Right lobe of liver (tissue), 6 donors: ENCODE data around the gene MORC4. TPM values are rescaled to one million over a fixed set of nuclear protein-coding genes. Genes with fewer than 3 reads are reported as not detected.
A peak's percentile ranks its signal among the peaks of the same experiment; 100 is the strongest.

Experiments used
- ATAC-seq, 4 donors: fragments of 200-7000 bp; cut with Tn5 transposase; one replicate each; pipeline ENCODE4 v1.9.1; 2020; ENCODE audit warnings: mild to moderate bottlenecking in 4 of 4, moderate library complexity in 4 of 4
- DNase-seq, 3 donors: peaks; one replicate each; pipeline ENCODE4 v3.0.0-alpha.2; 2020
- H3K27ac ChIP-seq, 3 donors: fragments of 200-600 bp; one replicate each; pipeline ENCODE4 v1.8.0; 2022
- H3K27me3 ChIP-seq, 2 donors: fragments of 200-600 bp; one replicate each; pipeline ENCODE4 v1.8.0; 2022
- H3K36me3 ChIP-seq, 4 donors: fragments of 200-600 bp; sonication (generic) in 1 of 4; one replicate each; pipeline versions ENCODE4 v1.5.1 to v1.8.0; 2017 to 2022; ENCODE audit warnings: control low read depth in 1 of 4
- H3K4me1 ChIP-seq, 4 donors: fragments of 200-600 bp; sonication (generic) in 1 of 4; one replicate each; pipeline versions ENCODE4 v1.5.1 to v1.8.0; 2017 to 2022; ENCODE audit warnings: control low read depth in 1 of 4
- H3K4me3 ChIP-seq, 3 donors: fragments of 200-600 bp; one replicate each; pipeline ENCODE4 v1.8.0; 2022
- H3K9me3 ChIP-seq, 4 donors: fragments of 200-600 bp; sonication (generic) in 1 of 4; one replicate each; pipeline versions ENCODE4 v1.5.1 to v1.8.0; 2017 to 2022; ENCODE audit warnings: control low read depth in 1 of 4
- POLR2A ChIP-seq: fragments of 450-650 bp; IDR thresholded peaks from one replicate; pipeline ENCODE4 v1.6.1; 2017; ENCODE audit warnings: antibody characterized with exemption, mild to moderate bottlenecking
- WGBS: methylation state at CpG from one replicate; pipeline ENCODE4 v1.1.6; 2018; ENCODE audit warnings: low coverage, low lambda C conversion rate; ENCODE audit not compliant: insufficient coverage; ENCODE audit errors: missing lambda C conversion rate; 5-methylcytosine and 5-hydroxymethylcytosine counted together
- intact Hi-C, 2 donors: fragments of 100-400 bp; cut with DNase I; formaldehyde crosslinking; loops; one replicate each; pipeline versions ENCODE4 v1.11.2 to v1.14.1; 2022
- total RNA-seq, 6 experiments: library from RNA; depleted of rRNA in 2 of 6; stranded (reverse); fragments of >200 nt in 2 of 6; fragmentation: NEBNext Ultra II Directional in 3 of 6; extraction: Animal tissue kit (Norgen Biotek cat#: 25700) in 3 of 6; gene quantifications; one replicate each; pipeline versions ENCODE4 v1.1.0 to v1.2.4, GENCODE V29; 2016 to 2023
- TF ChIP-seq, protein P1 (sequence below), 4 donors: fragments of 200-600 bp in 3 of 4; fragments of 450-650 bp in 1 of 4; IDR thresholded peaks; one replicate each; pipeline versions ENCODE4 v1.5.1 to v1.8.0; 2016 to 2022; ENCODE audit warnings: antibody characterized with exemption in 4 of 4, mild to moderate bottlenecking in 2 of 4
- donor health status: DM: no; HTN: yes; CAD: no.
- donor health status: DM: no; HTN: no; CAD: no.
- donor health status: DM: no; HTN: no; CAD: no.
- donor health status: DM: no; HTN: yes; CAD: no.
- donor health status: DM: no; HTN: yes; CAD: no.

The MORC4 gene
- total RNA-seq, 6 experiments from 2014 or later, result 8.9 to 26.9 (median 19.4) TPM

DNA sequence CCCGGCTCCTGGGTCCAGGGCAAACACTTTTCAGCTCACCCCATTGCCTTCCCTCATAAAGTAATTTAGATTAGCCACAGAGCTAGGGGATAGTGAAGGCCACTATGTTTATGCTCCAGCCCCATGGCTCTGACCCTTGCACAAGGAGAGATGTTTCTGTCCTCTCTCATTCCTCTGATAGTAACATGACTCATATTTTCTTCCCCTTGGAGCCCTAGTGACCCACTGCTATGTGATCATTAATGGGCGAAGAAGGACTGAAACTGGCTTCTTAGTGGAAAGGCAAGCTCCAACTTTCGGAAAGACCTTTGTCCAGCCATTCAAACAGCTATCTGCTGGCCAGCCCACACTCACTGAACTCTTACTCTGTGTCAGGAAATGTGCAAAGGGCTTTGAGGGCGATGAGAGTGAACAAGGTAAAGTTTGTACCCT, 67.5 kb downstream of the MORC4 start:
- 31% methylated on average over 4 of the region's 4 CpGs for WGBS

GRCh38 chrX:106931831-106932491, 68.1 kb downstream of the MORC4 start:
- TF ChIP-seq POLR2A, result no peak
- TF ChIP-seq, protein P1, sequence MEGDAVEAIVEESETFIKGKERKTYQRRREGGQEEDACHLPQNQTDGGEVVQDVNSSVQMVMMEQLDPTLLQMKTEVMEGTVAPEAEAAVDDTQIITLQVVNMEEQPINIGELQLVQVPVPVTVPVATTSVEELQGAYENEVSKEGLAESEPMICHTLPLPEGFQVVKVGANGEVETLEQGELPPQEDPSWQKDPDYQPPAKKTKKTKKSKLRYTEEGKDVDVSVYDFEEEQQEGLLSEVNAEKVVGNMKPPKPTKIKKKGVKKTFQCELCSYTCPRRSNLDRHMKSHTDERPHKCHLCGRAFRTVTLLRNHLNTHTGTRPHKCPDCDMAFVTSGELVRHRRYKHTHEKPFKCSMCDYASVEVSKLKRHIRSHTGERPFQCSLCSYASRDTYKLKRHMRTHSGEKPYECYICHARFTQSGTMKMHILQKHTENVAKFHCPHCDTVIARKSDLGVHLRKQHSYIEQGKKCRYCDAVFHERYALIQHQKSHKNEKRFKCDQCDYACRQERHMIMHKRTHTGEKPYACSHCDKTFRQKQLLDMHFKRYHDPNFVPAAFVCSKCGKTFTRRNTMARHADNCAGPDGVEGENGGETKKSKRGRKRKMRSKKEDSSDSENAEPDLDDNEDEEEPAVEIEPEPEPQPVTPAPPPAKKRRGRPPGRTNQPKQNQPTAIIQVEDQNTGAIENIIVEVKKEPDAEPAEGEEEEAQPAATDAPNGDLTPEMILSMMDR (IDR thresholded peaks at IDR 0.05), result no peak
- intact Hi-C loops, result no loop called here
- peak overlapping the region in 2 of 3 donors; percentile 49 to 77 for H3K27ac ChIP-seq

More for the DNA sequence above, 67.5 kb downstream of the MORC4 start:
- H3K36me3 ChIP-seq, result no peaks in the 10 kb centered on the region
- TF ChIP-seq POLR2A, result peak; percentile 33
- TF ChIP-seq, protein P1 (IDR thresholded peaks at IDR 0.05), result no peak
- peak overlapping the region in 2 of 3 donors; percentile 49 to 77 for H3K27ac ChIP-seq
- no peaks in the 10 kb centered on the region for H3K27me3 ChIP-seq
- no peaks in the 10 kb centered on the region for H3K9me3 ChIP-seq
- DNase-seq (peak in 1 of 3 donors; percentile 62), ATAC-seq (peak; percentile 50 to 73 (median 69))
- H3K4me1 ChIP-seq, result peaks cover 0 to 34% (median 4%) of the 10 kb centered on the region in 4 donors
- intact Hi-C loops, result no loop called here
- H3K4me3 ChIP-seq, result no peak overlapping the region

GRCh38 chrX:106928227-106928626, 71.8 kb downstream of the MORC4 start:
- intact Hi-C loops, result no loop called here
- H3K4me1 ChIP-seq, result peaks cover 0 to 21% (median 3%) of the 10 kb centered on the region in 4 donors
- peak overlapping the region in 2 of 3 donors; percentile 32 to 38 for H3K4me3 ChIP-seq
- H3K27me3 ChIP-seq, result no peaks in the 10 kb centered on the region
- H3K9me3 ChIP-seq, result no peaks in the 10 kb centered on the region
- peak; percentile 13 to 39 (median 32) for ATAC-seq
- peak overlapping the region; percentile 23 to 77 (median 56) for H3K27ac ChIP-seq
- no CpG with 5 or more reads among the region's 4 CpGs for WGBS
- TF ChIP-seq, protein P1 (IDR thresholded peaks at IDR 0.05), result no peak
- TF ChIP-seq POLR2A, result no peak
- no peak for DNase-seq
- H3K36me3 ChIP-seq, result no peaks in the 10 kb centered on the region

More at GRCh38 chrX:106931831-106932491, 68.1 kb downstream of the MORC4 start:
- WGBS, result 92% methylated on average over 2 of the region's 3 CpGs
- H3K4me1 ChIP-seq, result peaks cover 0 to 34% (median 6%) of the 10 kb centered on the region in 4 donors
- H3K36me3 ChIP-seq, result no peaks in the 10 kb centered on the region
- no peak overlapping the region for H3K4me3 ChIP-seq
- DNase-seq (no peak), ATAC-seq (no peak)
- no peaks in the 10 kb centered on the region for H3K27me3 ChIP-seq
- H3K9me3 ChIP-seq, result no peaks in the 10 kb centered on the region

DNA sequence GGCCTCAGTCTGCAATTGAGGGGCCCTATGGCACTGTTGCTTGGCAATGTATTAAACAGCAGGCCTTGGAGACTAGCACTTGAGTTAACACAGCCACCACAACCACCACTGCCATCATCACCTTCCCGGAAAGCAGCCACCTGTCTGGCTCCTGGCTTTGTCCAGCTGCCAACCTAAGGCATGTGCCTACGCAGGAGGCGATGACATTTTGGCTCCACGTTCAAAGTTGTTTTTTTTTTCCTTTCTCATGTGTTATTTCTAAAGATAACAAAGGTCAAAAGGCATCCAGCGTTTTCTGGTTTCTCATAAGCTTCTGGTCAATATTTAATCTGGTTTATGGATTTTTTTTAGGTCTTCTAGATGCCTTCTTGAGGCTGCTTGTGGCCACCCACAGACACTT, 72.3 kb downstream of the MORC4 start:
- 13% methylated on average over 5 of the region's 5 CpGs for WGBS
- TF ChIP-seq, protein P1 (IDR thresholded peaks at IDR 0.05), result no peak
- no peak for TF ChIP-seq POLR2A
- H3K27ac ChIP-seq, result peak overlapping the region; percentile 23 to 77 (median 56)
- H3K36me3 ChIP-seq, result no peaks in the 10 kb centered on the region
- H3K27me3 ChIP-seq, result no peaks in the 10 kb centered on the region
- DNase-seq, result peak; percentile 72 to 78 (median 74)
- H3K4me1 ChIP-seq, result peaks cover 0 to 16% (median 2%) of the 10 kb centered on the region in 4 donors
- peak overlapping the region in 2 of 3 donors; percentile 32 to 38 for H3K4me3 ChIP-seq
- H3K9me3 ChIP-seq, result no peaks in the 10 kb centered on the region
- ATAC-seq, result peak; percentile 69 to 89 (median 72)
- intact Hi-C loops, result no loop called here
